NCI-H2171 treated with DMSO at 0.1 percent for 48 hours (cell line): ENCODE data around the gene RELN.
"Not testable (repeated sequence)": the region's sequence is repeated elsewhere in the genome, so short reads cannot be mapped to it uniquely, and the experiment has no call there.

Source experiments
- DNase-seq: peaks from one replicate; lab custom pipeline; 2025; lab: John Stamatoyannopoulos, UW

The RELN gene

GRCh38 chr7:103940382-103941268 lies 48.8 kb downstream of the RELN start:
- no peak for DNase-seq

- DNase-seq: peak; percentile 73
These were observed 51.8 kb downstream of the RELN start for GRCh38 chr7:103937680-103938079.

DNA sequence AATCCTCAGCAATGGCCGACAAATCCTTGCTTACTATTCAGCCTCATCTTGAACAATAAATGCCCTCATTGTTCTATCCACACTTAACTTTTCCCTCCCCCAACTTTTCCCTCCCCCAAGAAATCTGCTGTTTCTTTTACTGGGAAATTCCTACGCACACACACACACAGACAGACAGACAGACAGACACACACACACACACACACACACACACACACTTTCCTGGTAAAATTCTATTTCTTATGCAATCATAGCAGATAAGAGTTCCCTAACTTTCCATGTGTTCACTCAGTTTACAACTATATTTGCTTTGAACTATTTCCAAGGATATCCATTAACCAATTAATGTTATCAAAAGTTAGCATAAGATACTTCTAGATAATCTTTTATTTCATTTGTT lies 52.9 kb downstream of the RELN start:
- DNase-seq: no peak

GRCh38 chr7:103934508-103934907 lies 55.0 kb downstream of the RELN start:
- DNase-seq: peak; percentile 9

- DNase-seq: no peak
These were observed 57.1 kb downstream of the RELN start for GRCh38 chr7:103932389-103932788.

- DNase-seq: no peak
These were observed 59.6 kb downstream of the RELN start for GRCh38 chr7:103929901-103930311.

- peak; percentile 14 for DNase-seq
These were observed 60.9 kb downstream of the RELN start for GRCh38 chr7:103928581-103928980.

DNA sequence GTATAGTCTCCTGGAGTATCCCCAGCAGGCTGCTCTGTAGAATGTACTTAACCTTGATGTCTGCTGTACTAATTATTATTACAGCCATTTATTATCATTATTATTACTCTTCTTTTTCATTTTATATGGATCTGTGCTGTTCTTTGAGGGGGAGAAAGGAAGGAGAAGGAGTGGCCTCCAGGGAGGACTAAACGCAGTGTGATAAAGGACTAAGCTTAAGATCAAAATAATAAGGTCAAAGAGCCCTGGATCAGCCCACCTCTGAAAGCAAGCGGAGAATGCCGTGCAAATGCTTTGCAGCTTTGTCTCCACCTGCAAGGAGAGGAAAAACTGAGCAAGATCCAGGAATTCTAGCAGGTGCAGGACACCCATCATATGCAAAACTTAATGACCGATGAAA lies 65.3 kb downstream of the RELN start:
- DNase-seq: no peak

DNA sequence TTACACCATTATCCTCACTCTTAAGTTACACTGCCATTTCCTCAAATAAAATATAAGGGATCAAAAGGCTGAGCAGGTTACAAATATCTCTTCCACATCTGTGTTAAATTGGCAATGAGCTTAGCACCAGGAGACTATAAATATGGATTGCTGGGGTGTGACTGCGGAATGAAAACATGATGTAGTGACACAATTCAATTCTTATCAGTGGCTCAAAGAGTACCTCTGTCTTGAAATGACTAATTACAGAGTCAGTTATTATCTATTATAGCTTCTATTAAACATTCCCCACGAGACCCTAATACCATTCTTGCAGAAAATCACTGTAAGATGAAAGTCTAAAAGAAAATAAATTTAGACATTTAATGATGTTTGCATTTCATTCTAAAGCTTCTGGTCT lies 67.1 kb downstream of the RELN start:
- no peak for DNase-seq

- DNase-seq: no peak
These were observed 67.8 kb downstream of the RELN start for GRCh38 chr7:103921692-103922091.

DNA sequence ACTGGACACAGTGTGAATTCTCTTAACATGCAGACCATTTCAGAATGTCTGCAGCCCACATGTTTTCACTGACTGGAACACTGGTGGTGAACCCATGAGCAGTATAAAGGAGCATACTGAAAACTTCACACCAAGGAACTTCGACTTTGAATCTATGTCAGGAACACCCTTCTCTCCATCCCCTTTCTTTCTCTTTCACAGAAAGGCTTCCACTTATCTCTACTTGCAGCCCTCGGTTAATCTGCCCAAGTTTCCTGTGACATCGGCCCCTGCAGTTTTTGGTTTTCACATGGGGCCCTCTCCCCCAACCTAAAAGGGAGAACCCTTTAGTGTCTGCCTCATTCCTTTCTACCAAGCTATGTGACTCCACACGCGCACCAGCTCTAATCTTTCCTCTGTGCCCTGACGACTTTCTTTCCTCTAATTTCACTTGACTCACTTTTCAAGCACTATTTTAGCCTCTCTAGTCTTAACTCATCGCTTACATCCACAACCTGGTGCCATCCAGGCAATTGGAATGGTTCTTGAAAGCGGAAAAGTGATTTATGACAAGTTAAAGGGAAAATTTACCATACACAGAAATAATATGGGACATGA lies 70.1 kb downstream of the RELN start:
- DNase-seq: no peak

GRCh38 chr7:103918631-103919271 lies 70.7 kb downstream of the RELN start:
- no peak for DNase-seq

DNA sequence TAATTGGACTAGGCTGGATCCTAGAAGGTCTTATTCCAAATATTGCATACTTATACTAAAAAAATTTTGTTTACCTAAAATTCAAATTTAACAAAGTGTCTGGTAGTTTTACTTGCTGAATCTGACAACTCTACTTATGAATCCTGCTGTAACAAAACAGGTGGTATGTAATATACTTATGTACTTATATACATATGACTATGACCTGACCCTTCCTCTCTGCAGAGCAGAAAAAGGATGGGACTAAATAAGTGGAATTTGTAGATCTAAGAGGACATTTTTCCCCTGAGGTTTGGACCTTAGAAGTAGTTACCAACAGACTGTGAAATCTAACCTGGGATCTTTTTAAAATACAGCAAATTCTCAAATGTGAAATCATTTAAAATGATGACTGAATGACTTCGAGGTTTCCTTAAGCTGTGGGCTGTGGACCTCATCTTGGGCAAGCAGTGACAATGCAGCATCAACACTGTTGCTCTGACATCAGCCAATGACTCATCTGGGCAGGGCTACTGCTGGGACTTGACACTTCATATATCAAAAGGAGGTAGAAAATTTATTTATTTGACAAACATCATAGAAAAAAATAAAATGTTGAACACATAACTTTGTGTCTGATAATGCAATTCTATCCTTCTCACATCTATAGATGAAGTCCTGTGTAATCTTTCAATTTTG lies 73.6 kb downstream of the RELN start:
- DNase-seq: no peak

DNA sequence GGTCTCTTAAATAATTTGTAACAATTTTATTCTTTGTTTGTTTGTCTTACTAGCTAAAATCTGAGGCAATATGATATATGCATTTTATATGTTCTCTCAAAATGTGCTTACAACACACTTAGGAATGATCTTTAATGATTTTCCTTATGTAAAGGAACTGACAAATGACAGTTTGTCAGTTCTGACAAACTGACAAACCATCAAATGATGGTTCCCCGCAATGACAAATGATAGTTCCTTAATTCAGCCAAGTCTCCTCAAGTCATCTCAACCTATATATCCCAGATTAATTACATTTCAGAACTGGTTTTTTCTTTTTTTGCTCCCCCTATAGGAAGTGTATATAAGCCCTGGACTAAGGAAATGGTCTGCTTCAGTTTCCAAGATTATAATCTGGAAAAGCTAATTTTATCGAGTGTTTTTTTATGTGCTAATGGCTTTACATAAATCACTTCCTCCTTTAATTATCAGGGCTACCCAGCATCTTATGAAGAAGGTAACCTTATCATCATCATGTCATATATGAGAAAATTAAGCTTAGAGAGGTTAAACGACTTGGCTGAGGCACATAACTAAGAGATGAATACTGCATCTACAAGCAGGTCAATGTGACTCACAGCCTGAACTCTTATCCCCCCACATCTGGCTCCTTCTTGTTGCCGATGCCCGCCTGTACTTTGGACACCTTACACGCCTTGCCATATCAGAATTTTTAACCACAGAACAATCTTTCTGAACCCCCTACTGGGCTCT lies 75.1 kb downstream of the RELN start:
- no peak for DNase-seq

GRCh38 chr7:103912891-103913605 lies 76.4 kb downstream of the RELN start:
- no peak for DNase-seq

GRCh38 chr7:103911015-103911414 lies 78.4 kb downstream of the RELN start:
- DNase-seq: not testable (repeated sequence)

DNA sequence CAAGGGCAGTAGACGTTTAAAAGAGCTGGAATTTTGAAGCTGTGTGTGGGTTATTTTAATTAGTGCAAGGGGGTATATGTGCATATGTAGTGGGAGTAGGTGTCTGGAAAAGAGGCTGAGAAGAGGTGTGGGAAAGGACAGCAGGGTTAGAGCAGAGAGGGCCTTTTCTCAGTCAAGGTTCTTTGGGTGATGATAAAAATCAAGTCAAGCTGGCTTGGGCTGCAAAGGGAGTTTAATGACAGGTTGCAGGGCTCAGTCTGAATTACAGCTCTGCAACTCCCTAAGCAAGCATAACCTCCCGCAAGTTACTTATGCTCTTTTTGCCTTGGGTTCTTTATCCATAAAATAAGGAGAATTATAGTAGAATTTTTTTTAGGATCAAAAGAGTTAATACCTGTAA lies 83.5 kb downstream of the RELN start:
- DNase-seq: no peak

DNA sequence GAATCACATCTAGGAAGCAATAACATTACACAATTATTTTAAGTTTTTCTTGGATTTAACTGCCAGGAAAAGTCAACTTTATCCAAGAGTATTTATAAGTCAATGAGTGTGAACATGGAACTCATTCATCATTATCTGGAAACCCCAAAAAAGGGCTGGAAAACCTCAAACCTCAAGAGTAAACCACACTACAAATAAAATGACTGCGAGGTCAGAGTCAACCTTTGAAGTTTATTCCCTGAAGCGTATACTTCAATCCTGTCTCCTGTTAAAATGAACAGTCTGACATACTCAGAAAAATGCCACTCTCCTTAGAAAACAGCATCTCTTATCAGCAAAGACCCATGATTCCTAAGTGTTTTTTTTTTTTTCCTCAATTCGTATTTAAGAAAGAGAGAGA lies 86.5 kb downstream of the RELN start:
- no peak for DNase-seq

DNA sequence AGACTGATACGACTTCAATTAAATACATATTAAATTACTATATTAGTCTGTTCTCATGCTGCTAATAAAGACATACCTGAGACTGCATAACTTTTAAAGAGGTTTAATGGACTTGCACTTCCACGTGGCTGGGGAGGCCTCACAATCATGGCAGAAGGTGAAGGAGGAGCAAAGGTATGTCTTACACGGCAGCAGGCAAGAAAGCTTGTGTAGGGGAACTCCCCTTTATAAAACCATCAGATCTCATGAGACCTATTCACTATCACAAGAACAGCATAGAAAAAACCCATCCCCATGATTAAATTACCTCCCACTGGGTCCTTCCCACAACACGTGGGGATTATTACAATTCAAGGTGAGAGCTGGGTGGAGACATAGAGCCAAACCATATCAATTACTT lies 92.6 kb downstream of the RELN start:
- not testable (repeated sequence) for DNase-seq

- peak; percentile 19 for DNase-seq
These were observed 94.5 kb downstream of the RELN start for GRCh38 chr7:103894656-103895596.
